Liver (tissue), 9 donors: ENCODE results near the gene MED15. TPM values are rescaled to one million over a fixed set of nuclear protein-coding genes. Genes with fewer than 3 reads are reported as not detected.
"Not testable (repeated sequence)": the region's sequence is repeated elsewhere in the genome, so short reads cannot be mapped to it uniquely, and the experiment has no call there.

ENCODE experiments used
- DNase-seq: peaks from one replicate; pipeline ENCODE4 v3.0.0-alpha.2; 2017; ENCODE audit warnings: low spot score
- H3K27ac ChIP-seq, 2 donors: one replicate each; pipeline ENCODE4 v1.7.0; 2013; ENCODE audit warnings: inconsistent platforms in 2 of 2, low read length in 2 of 2, control low read depth in 1 of 2, low read depth in 1 of 2, mild to moderate bottlenecking in 1 of 2
- H3K27me3 ChIP-seq, 4 donors: one replicate each; pipeline versions ENCODE4 v1.6.1 to v1.7.0; 2013; ENCODE audit warnings: low read length in 3 of 4, inconsistent platforms in 1 of 4, mild to moderate bottlenecking in 1 of 4, moderate library complexity in 1 of 4; ENCODE audit not compliant: control insufficient read depth in 4 of 4, insufficient read depth in 4 of 4
- H3K36me3 ChIP-seq, 4 donors: one replicate each; pipeline versions ENCODE4 v1.6.1 to v1.7.0; 2013; ENCODE audit warnings: low read length in 3 of 4, mild to moderate bottlenecking in 3 of 4, low read depth in 1 of 4, moderate library complexity in 1 of 4; ENCODE audit not compliant: control insufficient read depth in 4 of 4, insufficient read depth in 3 of 4
- H3K4me1 ChIP-seq, 4 donors: one replicate each; pipeline versions ENCODE4 v1.6.1 to v1.7.0; 2013; ENCODE audit warnings: low read length in 3 of 4, mild to moderate bottlenecking in 3 of 4, moderate library complexity in 1 of 4; ENCODE audit not compliant: control insufficient read depth in 4 of 4, insufficient read depth in 4 of 4
- H3K4me3 ChIP-seq, 3 donors: one replicate each; pipeline versions ENCODE4 v1.6.1 to v1.7.0; 2013; ENCODE audit warnings: low read length in 3 of 3, control low read depth in 1 of 3, low read depth in 1 of 3, mild to moderate bottlenecking in 1 of 3
- H3K9ac ChIP-seq, 2 donors: one replicate each; pipeline ENCODE4 v1.7.0; 2013; ENCODE audit warnings: low read length in 2 of 2, mild to moderate bottlenecking in 2 of 2, moderate library complexity in 2 of 2, control low read depth in 1 of 2, low read depth in 1 of 2
- H3K9me3 ChIP-seq, 4 donors: one replicate each; pipeline versions ENCODE4 v1.6.1 to v1.7.0; 2013; ENCODE audit warnings: low read length in 3 of 4; ENCODE audit not compliant: control insufficient read depth in 4 of 4
- ATF3 ChIP-seq: IDR thresholded peaks from 2 replicates; pipeline ENCODE4 v1.6.1; 2016; ENCODE audit warnings: antibody characterized with exemption
- CTCF ChIP-seq: fragments of 150-350 bp; IDR thresholded peaks from 2 replicates; pipeline ENCODE4 v1.5.1; 2017; ENCODE audit warnings: improper control_type of control experiment, low read depth, low read length; ENCODE audit not compliant: missing input control
- EGR1 ChIP-seq, 2 donors: IDR thresholded peaks; 2 replicates each; pipeline ENCODE4 v1.6.1; 2016 to 2018; ENCODE audit warnings: antibody characterized with exemption in 2 of 2, low read depth in 2 of 2
- FOXA1 ChIP-seq: IDR thresholded peaks from 2 replicates; pipeline ENCODE4 v1.6.1; 2016; ENCODE audit warnings: antibody characterized with exemption
- FOXA2 ChIP-seq: IDR thresholded peaks from 2 replicates; pipeline ENCODE4 v1.6.1; 2016; ENCODE audit warnings: antibody characterized with exemption
- GABPA ChIP-seq, 2 donors: IDR thresholded peaks in 1 of 2; conservative IDR thresholded peaks in 1 of 2; 2 replicates each; pipeline ENCODE4 v1.6.1; 2016; ENCODE audit warnings: antibody characterized with exemption in 2 of 2, mild to moderate bottlenecking in 1 of 2, moderate library complexity in 1 of 2
- HNF4A ChIP-seq, 2 donors: conservative IDR thresholded peaks; 2 replicates each; pipeline ENCODE4 v1.6.1; 2016; ENCODE audit warnings: antibody characterized with exemption in 2 of 2, mild to moderate bottlenecking in 2 of 2
- HNF4G ChIP-seq: IDR thresholded peaks from 2 replicates; pipeline ENCODE4 v1.6.1; 2016; ENCODE audit warnings: antibody characterized with exemption
- MAX ChIP-seq: IDR thresholded peaks from 2 replicates; pipeline ENCODE4 v1.6.1; 2016; ENCODE audit warnings: antibody characterized with exemption
- NR2F2 ChIP-seq: IDR thresholded peaks from 2 replicates; pipeline ENCODE4 v1.6.1; 2016; ENCODE audit warnings: antibody characterized with exemption
- RXRA ChIP-seq, 2 donors: IDR thresholded peaks; 2 replicates each; pipeline ENCODE4 v1.6.1; 2017 to 2018; ENCODE audit warnings: antibody characterized with exemption in 2 of 2, mild to moderate bottlenecking in 1 of 2
- SP1 ChIP-seq: IDR thresholded peaks from 2 replicates; pipeline ENCODE4 v1.6.1; 2018; ENCODE audit warnings: antibody characterized with exemption, mild to moderate bottlenecking
- TAF1 ChIP-seq: conservative IDR thresholded peaks from 2 replicates; pipeline ENCODE4 v1.6.1; 2016; ENCODE audit warnings: antibody characterized with exemption, mild to moderate bottlenecking
- WGBS: extraction: QIAGEN DNeasy Blood & Tissue Kit; methylation state at CpG from one replicate; pipeline ENCODE4 v1.1.7; 2013; 5-methylcytosine and 5-hydroxymethylcytosine counted together
- polyA plus RNA-seq, 2 donors: library from polyadenylated mRNA; stranded (reverse) in 1 of 2; unstranded in 1 of 2; fragments of 200-250 nt in 1 of 2; fragments of >200 nt in 1 of 2; fragmentation: Nextera tagmentation in 1 of 2; extraction: Ambion mirVana in 1 of 2; gene quantifications; one replicate each; pipeline versions ENCODE4 v1.2.1 to v1.2.3, GENCODE V29; 2013 to 2015
- total RNA-seq, 2 donors: library from RNA; depleted of rRNA; stranded (reverse); fragments of >200 nt; gene quantifications; one replicate each; pipeline ENCODE4 v1.2.3, GENCODE V29; 2014
- TF ChIP-seq, protein P1 (sequence below): IDR thresholded peaks from 2 replicates; pipeline ENCODE4 v1.6.1; 2016; ENCODE audit warnings: antibody characterized with exemption
- donor health status: healthy.
- donor health status: healthy.
- donor health status: healthy.
- donor health status: healthy.
- donor health status: healthy.

MED15 gene
- total and polyA plus RNA-seq, 4 donors, result 9.7 to 28.0 (median 16.2) TPM

DNA sequence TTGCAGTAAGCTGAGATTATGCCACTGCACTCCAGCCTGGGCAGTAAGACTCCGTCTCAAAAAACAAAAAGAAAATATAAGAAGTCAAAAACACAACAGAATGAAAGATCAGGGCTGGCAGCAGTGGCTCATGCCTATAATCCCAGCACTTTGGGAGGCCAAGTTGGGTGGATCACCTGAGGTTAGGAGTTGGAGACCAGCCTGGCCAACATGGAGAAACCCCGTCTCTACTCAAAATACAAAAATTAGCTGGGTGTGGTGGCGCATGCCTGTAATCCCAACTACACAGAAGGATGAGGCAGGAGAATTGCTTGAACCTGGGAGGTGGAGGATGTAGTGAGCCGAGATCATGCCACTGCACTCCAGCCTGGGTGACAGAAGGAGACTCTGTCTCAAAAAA is 87.1 kb downstream of the MED15 start:
- DNase-seq, H3K27ac ChIP-seq, H3K9ac ChIP-seq, H3K4me3 ChIP-seq, H3K4me1 ChIP-seq, H3K36me3 ChIP-seq, H3K9me3 ChIP-seq, H3K27me3 ChIP-seq: not testable (repeated sequence)
- 91% methylated on average over 4 of the region's 4 CpGs for WGBS

- TF ChIP-seq MAX (no peak), EGR1 (IDR thresholded peaks at IDR 0.05; ENCODE audit: low read depth in 2 of 2) (no peak), GABPA (IDR thresholded peaks at IDR 0.05 in 1 of 2, conservative IDR thresholded peaks at IDR 0.05 in 1 of 2) (no peak), SP1 (no peak), CTCF (no peak), TAF1 (no peak)
- DNase-seq, result no peak
- 86% methylated on average over 3 of the region's 3 CpGs for WGBS
Measured at GRCh38 chr22:20595461-20595860, 88.1 kb downstream of the MED15 start.

DNA sequence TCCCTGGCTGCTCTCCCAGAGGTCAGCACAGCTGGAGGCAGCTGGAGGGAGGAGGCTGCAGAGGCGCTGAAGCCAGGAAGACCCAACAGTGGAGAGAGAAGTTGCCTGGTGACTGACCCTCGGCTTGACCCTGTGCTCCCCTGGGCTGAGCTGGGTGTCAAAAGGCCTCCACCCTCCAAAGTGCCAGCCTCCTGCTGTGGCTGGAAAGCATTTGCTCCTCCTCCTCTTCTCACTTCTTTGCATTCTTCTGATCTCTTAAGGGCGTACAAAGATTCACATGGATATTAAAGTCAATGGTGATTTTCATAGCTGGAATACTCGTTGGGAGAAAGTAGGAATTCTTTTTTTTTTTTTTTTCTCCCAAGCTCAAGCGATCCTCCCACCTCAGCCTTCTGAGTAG is 91.7 kb downstream of the MED15 start:
- H3K9ac ChIP-seq, result no peak overlapping the region
- no peaks in the 10 kb centered on the region for H3K4me1 ChIP-seq
- no peaks in the 10 kb centered on the region for H3K27me3 ChIP-seq
- H3K36me3 ChIP-seq, result no peaks in the 10 kb centered on the region
- H3K9me3 ChIP-seq, result no peaks in the 10 kb centered on the region
- 81% methylated on average over 5 of the region's 5 CpGs for WGBS
- no peak for DNase-seq
- H3K27ac ChIP-seq, result no peak overlapping the region
- TF ChIP-seq ATF3 (no peak), HNF4A (conservative IDR thresholded peaks at IDR 0.05) (no peak), NR2F2 (no peak), HNF4G (no peak), MAX (no peak), GABPA (IDR thresholded peaks at IDR 0.05 in 1 of 2, conservative IDR thresholded peaks at IDR 0.05 in 1 of 2) (no peak), FOXA2 (no peak), EGR1 (IDR thresholded peaks at IDR 0.05; ENCODE audit: low read depth in 2 of 2) (no peak), RXRA (IDR thresholded peaks at IDR 0.05) (no peak), FOXA1 (no peak)
- TF ChIP-seq, protein P1, sequence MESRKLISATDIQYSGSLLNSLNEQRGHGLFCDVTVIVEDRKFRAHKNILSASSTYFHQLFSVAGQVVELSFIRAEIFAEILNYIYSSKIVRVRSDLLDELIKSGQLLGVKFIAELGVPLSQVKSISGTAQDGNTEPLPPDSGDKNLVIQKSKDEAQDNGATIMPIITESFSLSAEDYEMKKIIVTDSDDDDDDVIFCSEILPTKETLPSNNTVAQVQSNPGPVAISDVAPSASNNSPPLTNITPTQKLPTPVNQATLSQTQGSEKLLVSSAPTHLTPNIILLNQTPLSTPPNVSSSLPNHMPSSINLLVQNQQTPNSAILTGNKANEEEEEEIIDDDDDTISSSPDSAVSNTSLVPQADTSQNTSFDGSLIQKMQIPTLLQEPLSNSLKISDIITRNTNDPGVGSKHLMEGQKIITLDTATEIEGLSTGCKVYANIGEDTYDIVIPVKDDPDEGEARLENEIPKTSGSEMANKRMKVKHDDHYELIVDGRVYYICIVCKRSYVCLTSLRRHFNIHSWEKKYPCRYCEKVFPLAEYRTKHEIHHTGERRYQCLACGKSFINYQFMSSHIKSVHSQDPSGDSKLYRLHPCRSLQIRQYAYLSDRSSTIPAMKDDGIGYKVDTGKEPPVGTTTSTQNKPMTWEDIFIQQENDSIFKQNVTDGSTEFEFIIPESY, result no peak
- no peak overlapping the region for H3K4me3 ChIP-seq

More at GRCh38 chr22:20595461-20595860, 88.1 kb downstream of the MED15 start:
- Histone ChIP-seq H3K4me3 (no peak overlapping the region), H3K36me3 (no peaks in the 10 kb centered on the region), H3K9me3 (no peaks in the 10 kb centered on the region), H3K9ac (no peak overlapping the region), H3K4me1 (no peaks in the 10 kb centered on the region), H3K27me3 (no peaks in the 10 kb centered on the region), H3K27ac (no peak overlapping the region)
